ENCODE data around the gene GRID2.

The GRID2 gene

GRCh38 chr4:92535599-92535998 lies 231.8 kb downstream of the GRID2 start:
- no peak for DNase-seq

GRCh38 chr4:92551616-92552015 lies 247.8 kb downstream of the GRID2 start:
- no peak for DNase-seq

DNA sequence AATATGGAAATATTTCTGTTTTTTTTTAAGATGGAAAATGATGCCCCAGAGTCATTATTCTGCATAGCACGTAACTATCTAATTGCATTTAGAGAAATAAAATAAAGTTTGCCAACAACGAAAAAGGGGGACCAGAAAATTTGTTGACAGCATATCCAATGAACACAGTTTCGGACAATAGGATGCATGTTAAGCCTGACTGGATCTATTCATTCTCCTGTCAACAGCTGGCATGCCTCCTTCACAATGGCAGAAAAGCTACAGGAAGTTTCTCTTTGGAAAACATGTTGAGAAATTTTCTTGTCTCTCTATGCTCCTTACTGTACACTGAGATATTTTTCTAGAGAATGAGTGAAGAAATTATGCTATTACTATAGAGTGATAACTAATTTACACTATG lies 262.5 kb downstream of the GRID2 start:
- DNase-seq = no peak

DNA sequence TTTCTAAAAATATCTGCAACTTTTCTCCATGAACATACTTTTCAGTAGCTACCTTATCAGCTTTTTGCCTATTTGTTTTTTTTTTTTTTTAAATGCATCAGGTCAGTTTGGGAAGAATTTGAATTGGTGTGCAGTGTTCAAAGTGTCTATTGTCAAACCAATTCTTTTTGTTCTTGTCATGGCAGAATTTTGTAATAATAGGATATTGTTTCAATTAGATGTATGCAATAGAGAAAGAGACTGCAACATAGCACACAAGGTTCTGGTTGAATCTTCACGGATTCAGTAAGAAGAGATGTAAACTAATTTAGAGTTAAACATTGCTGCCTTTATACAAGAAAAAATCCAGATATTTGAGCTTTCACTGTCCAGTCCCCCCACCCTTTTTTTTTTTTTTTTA lies 277.1 kb downstream of the GRID2 start:
- no peak for DNase-seq

DNA sequence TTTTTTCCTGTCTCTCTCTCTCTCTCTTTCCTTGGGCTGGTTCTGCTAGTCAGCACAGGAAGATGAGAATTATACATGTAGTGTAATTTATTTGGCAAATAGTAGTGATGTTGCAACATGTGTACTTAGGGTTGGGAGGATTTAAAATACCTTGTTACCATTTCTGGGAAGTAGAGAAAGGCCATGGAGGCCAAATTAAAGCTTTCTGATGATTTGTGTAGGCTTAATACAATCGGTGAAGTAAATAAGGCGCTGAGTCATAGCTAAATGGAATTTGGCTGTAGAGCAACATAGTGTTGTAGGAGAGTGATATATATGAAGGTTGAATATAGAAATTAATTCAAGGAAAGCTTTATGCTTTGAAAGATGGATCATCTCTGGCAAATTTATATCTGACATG lies 295.3 kb downstream of the GRID2 start:
- DNase-seq = no peak

DNA sequence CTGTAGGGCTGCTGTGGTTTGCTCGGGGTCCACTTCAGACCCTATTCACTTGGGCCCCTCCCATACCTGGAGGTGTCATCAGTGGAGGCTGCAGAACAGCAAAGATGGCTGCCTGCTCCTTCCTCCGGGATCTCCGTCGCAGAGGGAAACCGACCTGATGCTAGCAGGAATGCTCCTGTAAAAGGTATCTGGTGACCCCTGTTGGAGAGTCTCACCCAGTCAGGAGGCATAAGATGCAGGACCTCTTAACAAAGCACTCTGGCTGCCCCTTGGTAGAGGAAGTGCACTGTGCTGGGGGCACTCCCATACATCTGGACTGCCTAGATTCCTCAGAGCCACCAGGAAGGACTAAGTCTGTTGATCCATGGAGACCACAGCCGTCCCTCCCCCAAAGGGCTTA lies 296.9 kb downstream of the GRID2 start:
- no peak for DNase-seq

DNA sequence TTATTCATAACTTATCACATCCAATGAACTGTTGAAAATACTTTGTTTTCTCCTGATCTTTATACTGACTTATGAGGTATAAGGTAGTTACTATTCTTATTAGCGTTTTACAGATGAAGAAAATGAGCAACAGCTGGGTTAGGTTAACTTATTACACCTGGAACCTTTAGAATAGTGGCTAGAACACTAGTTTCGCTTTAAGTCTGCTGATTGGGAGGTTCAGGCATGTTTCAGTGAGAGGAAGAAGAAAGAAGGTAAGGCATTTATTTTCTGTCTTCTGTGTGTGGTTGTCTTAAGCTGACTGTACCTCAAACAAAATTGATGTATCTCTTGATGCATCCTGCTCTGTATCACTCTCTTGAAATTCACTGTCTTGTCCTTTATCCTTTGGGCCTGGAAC lies 302.5 kb downstream of the GRID2 start:
- no peak for DNase-seq

DNA sequence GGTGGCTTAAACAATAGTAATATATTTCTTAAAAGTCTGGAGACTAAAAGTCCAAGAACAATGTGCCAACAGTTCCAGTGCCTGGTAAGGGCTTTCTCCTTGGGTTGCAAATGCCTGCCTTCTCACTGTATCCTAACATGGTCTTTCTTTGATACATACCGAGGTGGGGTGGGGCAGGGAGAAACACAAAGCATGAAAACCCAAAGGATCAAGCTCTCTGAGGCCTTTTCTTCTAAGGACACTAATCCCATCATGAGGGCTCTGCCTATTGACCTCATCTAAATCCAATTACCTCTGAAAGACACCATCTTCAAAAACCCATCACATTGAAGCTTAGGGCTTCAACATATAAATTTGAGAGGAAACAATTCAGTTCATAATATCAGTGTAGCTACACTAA lies 311.3 kb downstream of the GRID2 start:
- no peak for DNase-seq

DNA sequence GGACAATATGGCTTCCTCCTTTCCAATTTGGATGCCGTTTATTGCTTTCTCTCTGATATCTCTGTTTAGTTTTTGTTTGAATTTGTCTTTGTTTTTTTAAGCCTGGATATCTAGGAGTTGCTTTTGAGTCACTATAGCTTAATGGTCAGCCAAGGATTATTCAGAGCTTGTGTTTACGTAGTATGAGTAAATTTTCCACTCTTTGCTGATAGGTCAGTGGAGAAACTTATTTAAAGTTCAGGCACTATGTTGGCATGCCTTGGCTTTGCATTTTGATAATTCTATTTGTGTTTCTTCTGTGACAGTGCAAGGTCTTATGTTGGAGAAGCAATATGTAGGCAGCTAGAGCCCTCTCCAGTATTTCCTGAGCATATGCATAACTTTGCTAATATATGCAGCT lies 315.2 kb downstream of the GRID2 start:
- no peak for DNase-seq

- no peak for DNase-seq
These were observed 325.5 kb downstream of the GRID2 start for GRCh38 chr4:92629302-92629701.

DNA sequence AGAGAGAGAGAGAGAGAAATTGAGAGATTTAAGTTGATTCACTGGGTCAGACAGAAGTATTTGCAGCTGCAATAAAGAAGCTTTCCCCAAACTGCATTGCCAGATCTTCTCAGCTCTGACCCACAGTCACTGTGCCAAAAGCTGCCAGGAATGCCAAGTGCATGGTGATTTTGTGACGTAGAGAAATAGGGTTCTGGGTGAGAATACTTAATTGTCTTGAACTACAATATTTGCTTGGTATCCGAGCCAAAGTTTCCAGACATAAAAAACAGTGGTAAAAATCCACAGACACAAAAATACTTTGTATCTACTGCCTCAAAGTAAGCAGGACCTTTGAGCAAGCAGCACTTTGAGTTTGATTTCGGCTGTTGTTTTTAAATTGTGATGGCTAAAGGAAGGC lies 331.1 kb downstream of the GRID2 start:
- no peak for DNase-seq

- DNase-seq = no peak
These were observed 332.5 kb downstream of the GRID2 start for GRCh38 chr4:92636038-92636806.

DNA sequence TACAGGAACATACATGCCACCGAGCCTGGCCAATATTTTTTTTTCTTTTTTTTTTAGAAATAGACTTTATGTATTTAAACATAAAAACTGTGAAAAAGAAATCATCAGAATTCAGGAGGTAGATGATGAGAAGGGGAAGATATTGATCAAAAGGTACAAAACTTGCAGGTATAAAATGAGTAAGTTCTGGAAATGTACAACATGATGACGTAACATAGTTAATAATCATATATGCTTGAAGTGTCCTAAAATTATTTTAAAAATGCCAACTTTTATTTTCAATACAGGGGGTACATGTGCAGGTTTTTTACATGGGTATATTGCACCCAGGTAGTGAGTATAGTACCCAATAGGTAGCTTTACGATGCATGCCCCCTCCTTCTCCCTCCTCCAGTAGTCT lies 337.6 kb downstream of the GRID2 start:
- no peak for DNase-seq

- no peak for DNase-seq
These were observed 343.1 kb downstream of the GRID2 start for GRCh38 chr4:92646826-92647225.

GRCh38 chr4:92651536-92651935 lies 347.8 kb downstream of the GRID2 start:
- DNase-seq = no peak

- no peak for DNase-seq
These were observed 350.3 kb downstream of the GRID2 start for GRCh38 chr4:92654084-92654483.

- DNase-seq = no peak
These were observed 353.9 kb downstream of the GRID2 start for GRCh38 chr4:92657695-92658094.

- DNase-seq = no peak
These were observed 354.6 kb downstream of the GRID2 start for GRCh38 chr4:92658318-92658717.

DNA sequence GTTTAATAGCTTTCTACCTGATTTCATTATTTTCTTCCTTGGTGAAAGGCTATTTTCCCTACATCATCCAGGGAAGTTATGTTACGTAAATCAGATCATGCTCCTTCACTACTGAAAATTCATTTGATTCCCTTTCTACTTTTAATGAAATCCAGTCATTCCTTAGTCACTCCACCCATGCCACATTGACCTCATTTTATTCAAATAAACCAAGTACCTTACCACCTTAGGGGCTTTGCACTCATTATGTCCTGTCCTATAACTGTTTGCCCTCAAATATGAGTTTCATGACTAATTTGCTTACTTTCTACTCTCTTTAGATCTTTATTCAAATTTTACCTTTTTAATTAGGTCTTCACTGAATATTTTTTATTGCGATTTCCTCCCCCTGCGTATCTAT lies 374.0 kb downstream of the GRID2 start:
- no peak for DNase-seq

GRCh38 chr4:92678292-92678691 lies 374.5 kb downstream of the GRID2 start:
- no peak for DNase-seq

- DNase-seq = no peak
These were observed 375.4 kb downstream of the GRID2 start for GRCh38 chr4:92679149-92679548.

- DNase-seq = no peak
These were observed 410.9 kb downstream of the GRID2 start for GRCh38 chr4:92714640-92715039.

DNA sequence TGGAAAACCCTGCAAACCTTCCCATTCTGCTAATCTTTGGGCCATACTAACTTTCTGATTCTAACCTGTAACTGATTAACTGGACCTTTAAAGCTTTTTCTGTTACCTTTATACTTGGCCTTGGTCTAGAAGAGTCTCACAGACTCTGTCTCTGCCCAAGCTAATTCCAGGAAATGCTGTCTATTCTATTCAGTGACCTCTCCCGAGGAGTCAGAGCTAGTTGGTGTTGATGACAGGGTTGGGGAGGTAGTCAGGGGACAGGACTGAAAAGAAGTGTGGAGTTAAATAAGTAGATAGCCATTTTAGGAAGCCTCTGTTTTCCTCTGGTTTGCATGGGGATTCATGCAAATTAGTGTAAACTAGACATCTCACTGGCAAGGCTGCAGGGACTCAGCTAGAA lies 429.5 kb downstream of the GRID2 start:
- DNase-seq = no peak

DNA sequence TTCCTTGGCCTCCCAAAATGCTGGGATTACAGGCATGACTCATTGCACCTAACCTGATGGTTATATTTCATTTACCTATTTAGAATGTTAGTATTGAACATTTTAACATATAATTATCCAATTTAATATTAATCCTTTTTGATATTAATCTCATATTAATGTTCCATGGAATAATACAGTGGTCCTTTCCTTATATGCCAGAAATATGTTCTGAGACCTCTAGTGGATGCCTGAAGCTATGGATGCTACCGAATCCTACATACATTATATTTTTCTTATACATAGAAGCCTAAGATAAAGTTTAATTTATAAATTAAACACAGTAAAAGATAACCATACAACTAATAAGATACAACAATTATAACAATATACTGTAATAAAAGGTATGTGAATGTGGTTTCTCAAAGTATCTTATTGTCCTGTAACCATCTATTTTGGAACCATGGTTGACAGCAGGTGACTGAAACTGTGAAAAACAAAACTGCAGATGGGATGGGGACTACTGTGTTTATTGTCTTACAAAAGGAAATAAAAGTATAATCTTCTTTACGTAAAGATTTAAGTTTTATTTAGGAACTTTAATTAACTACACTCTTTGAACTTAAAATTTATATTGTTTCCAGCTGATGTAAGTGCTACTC lies 431.4 kb downstream of the GRID2 start:
- DNase-seq = no peak

DNA sequence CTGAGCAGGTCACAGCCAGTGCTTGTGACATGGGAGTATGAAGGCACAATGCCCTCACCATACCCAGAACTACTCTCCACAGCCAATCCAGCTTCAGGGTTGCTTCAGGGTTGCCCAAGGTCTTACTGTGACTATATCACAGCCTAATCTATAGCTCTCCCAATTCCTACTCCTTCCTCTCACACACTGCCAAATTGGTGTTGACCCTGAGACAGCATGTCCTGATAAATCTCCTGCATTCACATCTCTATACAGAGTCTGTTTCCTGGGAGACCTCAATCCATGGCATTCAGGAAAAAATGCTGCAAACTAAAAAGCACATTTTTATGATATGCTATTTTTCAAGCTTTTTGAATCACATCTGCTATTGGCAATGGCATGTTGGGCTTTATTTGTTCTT lies 456.7 kb downstream of the GRID2 start:
- no peak for DNase-seq

All from cerebellar nuclear complex (tissue), 1 donor.